Keratinocyte (primary cell): ENCODE data around the gene QSOX1.

Source experiments
- CTCF ChIP-seq, 3 experiments: IDR thresholded peaks in 1 of 3; conservative IDR thresholded peaks in 1 of 3; optimal IDR thresholded peaks in 1 of 3; 2 replicates in 2 of 3; 3 replicates in 1 of 3; pipeline versions ENCODE3 to v1.5.1; 2011; ENCODE audit warnings: low read length in 3 of 3, mild to moderate bottlenecking in 3 of 3, moderate library complexity in 2 of 3, control low read depth in 1 of 3, inconsistent platforms in 1 of 3; ENCODE audit not compliant: insufficient read depth in 2 of 3; ENCODE audit errors: extremely low read depth in 1 of 3
- EZH2 ChIP-seq: IDR thresholded peaks from one replicate; pipeline ENCODE4 v1.6.1; 2012; ENCODE audit warnings: inconsistent platforms, mild to moderate bottlenecking, low read length, moderate library complexity

- TF ChIP-seq CTCF (optimal IDR thresholded peaks at IDR 0.05 in 1 of 3, IDR thresholded peaks at IDR 0.05 in 1 of 3, conservative IDR thresholded peaks at IDR 0.05 in 1 of 3; ENCODE audit: extremely low read depth in 1 of 3, insufficient read depth in 2 of 3, low read length in 3 of 3) (no peak), EZH2 (no peak)
These were observed 21.5 kb upstream of the QSOX1 start for GRCh38 chr1:180133193-180133592.
